CD4-positive, alpha-beta T cell treated with Interferon gamma for 1 hour (primary cell): ENCODE results near the gene SYT15.

ENCODE experiments used
- DNase-seq: peaks from one replicate; pipeline ENCODE4 v3.0.0-alpha.2; 2020

Gene SYT15

DNA sequence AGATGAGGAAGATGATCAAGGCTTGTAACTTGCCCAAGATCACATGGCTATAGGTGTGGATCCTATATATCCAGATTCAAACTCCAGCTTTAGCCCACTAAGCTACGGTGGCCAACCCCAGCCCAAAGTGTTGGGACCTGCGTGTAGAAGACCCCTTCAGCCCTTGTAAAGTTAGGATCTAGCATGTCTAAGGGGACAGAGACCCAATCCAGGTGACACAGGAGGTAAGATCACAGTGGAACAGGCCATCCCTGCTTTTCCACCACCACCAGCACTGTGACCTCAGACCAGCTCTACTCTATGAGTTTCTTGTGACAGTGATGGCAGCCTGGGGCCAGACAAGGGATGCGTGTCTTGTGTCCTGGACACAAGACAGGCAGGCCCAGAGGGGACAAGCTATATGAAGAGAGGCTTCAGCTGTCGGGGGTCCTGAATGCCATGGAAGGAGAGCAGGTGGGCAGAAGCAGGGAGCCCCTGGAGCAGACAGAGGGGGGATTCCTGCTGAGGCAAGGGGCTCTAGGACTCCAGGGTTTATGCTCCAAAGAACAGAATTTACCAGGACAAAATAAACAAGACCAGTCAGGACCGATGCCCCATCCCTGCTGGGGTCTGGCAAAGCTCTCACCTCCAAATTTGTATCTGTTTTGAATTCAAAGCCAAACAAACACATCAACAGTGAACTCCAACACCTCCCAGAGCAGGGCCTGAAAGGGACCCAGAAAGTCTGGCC is 32.9 kb upstream of the SYT15 start:
- peak; percentile 0 for DNase-seq

DNA sequence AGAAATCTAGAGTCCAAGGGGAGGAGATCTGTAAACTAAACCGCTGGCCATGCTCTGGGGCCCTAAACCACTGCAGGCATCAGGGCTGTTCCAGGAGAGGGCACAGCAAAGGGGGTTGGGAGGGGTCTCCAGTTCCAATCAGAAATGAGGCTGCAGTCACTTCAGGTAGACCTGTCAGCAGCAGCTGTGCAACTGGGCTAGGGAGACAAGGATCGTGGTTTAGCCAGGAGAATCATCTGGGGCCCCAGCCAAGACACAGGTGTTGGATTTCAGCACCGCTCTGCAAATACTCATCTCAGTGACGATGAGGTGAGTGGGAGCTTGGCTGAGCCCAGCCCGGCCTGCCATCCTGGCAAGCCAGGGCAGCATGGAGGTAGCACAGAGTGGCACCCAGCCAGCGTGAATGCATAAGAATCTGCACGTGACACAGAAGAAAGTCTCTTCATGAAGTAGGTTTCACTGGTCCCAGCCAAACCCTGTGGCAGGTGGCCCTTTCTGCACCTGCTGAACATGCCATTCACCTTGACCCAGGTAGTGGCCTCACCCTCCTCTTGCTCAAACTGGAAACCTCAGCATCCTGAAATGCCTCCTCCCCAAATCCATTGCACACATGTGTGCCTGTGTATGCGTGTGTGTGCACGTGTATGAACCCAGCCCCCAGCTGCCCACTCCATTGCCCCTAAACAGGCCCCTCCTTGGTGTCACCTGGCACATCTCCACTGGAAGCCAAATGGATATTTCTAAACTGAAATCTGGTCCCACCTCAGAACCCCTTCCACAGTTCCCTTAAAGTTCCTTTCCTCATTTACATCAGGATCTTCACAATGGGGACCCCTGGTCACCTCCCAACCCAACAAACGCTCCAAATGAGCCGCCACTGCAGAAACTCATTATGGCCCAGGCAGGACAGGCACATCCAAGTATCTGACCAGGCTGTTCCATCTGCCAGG is 32.1 kb upstream of the SYT15 start:
- peak; percentile 0 for DNase-seq

DNA sequence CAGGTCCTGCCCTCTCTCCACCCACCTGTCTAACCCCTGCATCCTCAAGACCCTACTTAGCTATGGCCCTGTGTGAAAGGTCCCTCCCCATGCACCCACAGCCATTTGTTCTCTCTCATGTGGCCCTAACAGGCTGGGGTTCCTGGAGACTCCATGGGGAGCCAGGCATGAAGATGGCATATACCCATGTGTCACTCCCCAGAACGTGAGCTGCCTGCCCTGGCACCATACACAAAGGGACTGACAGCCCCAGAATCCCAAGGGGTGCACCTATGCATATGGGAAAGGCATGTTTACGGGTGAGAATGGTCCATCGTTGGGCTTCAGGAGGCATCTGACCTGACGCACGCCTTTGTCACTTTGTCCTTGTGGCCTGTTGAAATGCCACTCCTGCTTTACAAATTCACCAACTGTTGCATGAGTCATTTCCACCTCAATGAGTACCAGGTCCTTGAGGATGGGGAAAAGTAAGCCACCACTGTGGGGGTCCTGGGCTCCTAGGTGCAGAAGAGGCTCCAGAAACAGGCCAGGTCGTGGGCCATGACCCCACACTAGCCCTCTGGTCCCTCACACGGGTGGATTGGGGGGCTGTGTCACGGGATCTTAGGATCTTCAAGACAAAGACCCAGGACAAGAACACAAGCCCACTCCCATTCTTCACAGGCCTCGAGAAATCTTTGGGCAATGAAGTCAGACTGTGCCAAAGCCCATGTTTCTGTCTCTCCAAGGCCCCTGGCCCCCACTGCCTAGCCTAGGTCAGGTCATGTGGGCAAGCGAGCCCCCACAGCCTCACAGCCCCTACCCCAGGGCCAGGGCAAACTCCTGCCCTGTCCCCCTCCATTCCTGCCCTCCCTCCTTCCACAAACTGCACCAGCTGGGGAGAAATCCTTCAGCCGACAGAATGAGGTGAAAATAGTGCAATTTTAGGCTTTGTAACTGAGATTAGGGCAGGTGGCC is 31.1 kb upstream of the SYT15 start:
- peak; percentile 1 for DNase-seq

DNA sequence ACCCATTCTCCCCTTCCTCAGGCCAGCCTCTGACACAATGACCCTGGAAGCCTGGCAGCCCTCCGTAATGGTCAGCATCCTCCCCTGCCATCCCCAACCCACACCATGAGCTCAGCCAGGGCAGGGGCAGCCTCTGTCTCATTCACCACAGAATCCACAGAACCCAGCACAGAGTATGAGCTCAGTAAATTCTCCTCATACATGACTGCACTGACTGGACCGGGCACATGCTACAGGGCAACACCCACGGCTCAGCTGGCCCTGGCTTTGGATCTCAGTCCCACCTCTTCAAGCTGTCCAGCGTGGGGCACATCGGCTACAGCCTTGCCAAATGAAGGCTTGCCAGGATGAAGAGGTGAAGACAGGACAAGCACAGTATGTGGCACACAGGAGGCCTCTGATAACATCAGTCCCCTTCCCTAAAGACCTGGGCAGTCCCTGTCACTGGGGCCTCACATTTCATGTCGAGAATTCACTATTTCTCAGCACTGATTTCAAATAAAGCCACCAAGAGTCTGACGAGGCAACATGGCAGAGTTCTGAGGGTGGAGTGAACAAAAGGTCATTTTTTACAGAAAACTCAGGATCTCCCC is 30.3 kb upstream of the SYT15 start:
- DNase-seq, result peak; percentile 0

DNA sequence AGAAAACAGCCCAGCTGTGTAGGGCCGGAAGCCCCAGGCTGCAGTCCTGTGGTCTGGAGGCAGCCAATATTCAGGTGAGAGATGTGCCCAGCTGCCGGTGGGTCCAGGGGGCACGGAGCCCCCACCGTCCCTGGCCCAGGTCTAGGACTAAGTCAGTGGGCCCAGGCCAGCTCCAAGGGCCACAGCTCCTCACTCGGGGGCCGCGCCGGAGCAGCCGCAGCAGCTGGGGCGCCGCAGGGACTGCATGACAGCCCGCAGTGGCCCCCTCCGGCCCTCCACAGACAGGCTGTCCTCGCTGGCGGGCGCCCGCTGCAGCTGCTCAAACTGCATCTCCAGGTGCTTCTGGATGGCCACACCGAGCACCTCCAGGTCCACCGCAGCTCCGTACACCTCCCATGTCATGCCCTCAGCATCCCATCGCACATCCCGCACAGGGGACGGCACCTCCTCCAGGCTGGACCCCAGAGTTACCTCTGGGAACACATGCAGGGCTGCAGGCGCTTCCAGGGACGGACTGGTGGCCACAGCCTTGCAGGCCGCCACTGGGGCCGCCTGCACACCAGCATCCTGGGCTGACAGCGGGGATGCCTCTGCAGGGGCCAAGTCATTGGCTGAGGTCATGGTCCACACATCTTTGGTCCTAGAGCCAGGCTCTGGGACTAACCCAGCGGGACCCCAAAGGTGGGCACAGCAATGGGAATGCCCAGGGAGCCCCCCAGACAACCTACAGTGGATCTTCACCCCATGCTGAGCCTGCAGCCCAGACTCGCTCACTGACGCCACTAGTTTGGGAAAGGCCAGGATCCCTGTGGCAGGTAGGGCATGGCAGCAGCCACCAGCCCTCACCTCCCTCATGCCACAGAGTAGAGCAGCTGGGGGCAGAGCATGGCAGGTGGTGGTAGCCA is 29.5 kb upstream of the SYT15 start:
- DNase-seq, result peak; percentile 0

DNA sequence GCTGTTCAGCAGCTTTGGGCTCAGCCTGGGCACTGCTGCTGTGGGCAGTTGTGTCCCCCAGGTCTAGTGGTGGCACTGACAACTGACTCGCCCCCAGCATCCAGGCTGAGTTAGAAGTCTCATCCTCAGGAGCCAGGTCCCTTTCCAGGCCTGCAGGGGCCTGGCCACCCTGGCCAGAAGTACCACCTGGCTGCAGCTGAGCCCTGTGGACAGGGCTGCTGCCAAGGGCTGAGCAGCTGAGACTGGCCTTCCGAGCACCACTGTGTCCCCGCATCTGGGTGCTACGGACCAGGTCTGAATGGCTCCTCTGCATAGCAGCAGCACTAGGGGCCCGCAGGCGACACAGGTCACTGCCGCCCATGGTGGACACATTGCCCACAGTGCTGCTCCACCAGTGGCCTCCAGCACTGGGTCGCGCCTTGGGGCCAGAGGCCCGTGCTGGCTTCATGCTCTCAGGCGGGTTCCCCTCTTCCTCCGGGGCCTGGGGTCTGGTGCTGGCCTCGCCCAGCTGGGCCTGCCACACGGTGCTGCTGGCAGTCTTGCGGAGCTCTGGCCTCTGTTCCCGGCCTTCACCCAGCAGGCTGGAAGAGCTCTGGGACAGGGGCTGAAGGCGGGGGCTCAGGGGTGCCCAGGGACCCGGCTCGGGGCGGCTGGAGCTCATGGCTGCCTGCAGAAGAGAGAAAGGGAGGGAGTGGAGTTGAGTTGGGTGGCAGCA is 28.7 kb upstream of the SYT15 start:
- DNase-seq, result peak; percentile 0

DNA sequence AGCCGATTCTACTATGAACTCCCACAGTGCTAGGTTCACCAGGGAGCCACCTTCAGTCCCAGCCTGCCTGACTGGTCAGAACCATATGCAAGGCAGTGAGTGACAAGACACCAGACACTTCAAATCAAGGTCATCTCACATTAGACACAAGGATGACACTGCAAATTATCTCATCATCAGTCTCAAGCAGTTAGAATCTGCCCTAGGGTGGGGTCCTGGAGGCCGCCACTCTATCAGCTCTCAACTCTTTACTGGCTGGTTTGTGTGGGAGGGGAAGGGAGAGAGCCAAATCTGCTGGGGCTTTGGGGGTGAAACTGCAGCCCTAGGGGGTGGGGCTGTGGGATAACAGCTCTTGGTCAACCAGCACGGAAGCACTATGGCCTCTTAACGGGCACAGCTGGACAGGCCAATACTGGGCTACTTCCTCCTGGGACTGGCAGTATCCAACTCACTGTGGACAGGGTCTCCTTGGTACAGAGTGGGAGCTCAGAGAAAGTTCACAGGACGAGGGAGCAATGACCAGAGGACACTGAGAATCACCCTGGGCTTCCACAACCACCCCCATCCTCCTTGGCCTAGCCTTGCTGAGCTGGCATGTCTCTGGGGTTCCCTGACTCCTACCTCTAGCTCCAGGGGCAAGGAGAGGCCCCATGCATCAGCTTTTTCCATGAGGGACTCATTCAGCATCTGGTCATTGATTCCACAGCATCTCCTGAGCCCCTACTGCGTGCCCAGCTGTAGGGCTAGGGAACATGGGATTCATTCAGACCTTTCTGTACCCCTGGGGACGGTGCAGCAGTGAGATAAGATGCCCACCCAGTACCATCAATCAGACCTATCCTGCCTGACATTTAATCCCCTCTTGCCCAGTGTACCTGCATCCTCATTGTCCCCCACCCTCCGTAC is 27.9 kb upstream of the SYT15 start:
- DNase-seq, result no peak

DNA sequence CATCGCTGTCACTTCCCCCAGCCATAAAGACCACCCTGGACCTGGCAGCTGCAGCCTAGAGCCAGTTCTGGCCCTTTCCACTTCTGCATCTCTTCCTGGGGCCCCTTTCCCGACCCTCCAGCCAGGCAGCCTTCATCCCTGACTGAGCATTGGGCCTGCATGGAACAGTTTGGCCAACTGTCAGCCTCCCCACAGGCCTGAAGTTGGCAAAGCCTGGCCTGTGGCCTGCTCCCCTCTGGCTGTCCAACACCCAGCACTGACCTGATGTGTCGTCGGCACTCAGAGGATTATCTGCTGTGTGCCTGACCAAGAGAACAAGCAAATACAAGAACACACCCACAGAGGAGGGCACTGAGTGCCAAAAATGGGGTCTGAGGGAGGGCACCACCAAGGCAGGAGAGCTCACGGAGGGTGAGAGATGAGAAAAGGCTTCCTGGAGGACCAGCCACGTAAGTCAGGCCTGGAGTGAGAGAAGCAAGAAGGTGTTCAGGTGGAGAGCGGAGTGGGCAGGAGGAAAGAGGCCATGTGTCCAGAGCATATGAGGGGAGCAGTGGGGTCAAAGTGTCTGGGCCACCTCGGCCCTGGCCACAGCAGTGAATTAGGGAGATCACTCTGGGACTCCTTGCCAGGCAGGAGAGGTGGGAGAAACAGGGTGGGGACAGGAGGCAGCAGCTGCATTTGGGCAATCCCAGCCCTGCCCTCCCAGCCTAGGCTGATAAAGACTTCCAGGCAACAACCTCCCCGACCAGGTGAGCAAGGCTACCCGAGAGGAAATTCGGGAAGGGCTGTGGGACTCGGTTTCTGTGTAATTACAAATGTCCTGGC is 27.0 kb upstream of the SYT15 start:
- DNase-seq, result peak; percentile 0

DNA sequence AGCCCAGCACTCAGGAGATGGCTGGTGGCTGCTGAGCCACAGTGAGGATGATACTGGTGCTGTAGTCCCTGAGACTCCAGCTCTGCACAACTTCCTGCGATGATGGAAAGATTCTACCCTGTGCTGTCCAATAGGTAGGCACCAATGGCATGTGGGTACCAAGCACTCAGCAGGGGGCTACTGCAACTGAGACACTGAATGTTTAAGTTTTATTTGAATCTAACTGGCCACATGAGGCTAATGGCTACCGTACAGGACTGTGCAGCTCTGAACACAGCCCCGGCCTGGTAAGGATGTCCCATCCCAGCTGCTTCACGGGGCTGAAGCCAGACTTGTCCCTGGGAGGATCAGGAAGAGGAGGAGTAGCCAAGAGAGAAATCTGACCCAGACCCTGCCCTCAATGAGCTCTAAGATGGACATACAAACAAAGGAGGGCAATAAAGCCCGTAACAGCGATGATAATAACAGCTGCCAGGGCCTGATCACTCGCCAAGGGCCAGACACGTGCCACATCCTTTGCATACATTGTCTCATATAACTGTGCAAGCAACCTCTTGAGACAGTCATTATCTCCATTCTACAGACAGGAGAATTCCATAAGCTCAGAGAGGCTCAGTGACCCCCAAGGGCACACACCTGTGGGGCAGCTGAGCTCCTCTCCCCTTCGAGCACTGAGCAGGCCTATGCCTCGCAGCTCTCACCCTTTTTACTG is 26.2 kb upstream of the SYT15 start:
- DNase-seq, result peak; percentile 0

DNA sequence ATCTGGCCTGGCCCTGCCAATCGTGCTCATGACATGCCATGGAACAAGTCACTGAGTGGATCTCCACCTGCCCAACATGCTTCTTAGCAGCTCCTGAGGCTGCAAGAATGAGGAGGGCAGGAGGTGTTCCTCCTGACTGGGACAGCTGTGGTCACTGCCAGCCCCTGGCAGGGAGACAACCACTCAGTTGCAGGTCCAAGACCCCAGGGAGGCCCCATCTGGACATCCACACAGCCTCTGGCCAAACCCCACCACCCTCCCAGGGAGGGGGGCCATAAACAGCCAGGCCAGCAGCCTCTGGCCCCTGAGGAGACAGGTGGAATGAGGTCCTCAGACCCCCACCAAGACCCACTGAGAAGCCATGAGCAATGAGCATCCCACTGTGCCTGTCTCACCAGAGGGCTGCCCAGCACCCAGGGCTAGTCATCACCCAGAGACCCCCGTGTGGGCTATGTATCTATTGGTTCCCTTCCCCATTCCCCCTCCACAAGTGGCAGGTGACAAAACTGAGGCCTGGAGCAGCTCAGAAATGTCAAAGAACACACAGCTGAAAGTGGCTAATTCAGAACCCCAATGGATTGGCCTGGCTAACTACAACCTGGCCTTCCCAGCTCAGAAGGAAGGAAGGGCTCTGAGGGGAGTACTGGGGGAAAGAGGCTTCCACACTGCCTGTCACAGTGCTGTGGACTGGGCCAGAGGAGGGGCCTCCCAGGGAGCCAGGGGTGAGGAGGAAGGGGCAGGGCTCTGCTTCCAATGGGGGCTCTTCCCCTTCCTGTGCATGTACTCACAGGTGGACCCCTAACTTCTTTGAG is 25.5 kb upstream of the SYT15 start:
- DNase-seq, result peak; percentile 0

DNA sequence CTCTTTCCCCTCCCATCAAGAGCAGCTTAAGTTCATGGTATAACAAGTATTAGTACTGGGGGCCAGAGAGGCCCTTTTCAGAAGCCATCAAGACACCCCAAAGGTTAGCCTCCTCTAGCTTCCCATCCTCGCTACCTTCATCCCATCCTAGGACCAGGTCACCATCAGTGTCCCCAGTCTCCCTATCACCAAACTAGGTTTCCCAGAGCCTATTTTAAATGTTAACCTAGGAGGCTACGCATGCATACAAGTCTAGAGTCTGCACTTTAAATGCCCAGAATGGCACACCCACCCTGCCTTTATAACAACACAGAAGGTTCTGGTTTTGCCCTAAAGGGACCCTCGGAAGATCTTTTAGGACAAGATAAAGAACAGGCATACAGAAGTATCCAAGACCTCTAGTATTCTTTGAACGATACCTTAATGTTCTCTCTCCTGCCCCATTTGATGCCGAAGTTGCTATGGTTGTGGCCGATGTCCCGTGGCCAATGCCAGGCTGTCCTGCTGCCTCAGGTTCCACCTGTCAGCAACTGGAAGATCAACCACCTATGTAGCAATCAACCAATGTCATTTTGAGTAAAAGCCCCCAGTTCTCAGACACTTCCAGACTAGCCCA is 24.7 kb upstream of the SYT15 start:
- DNase-seq, result no peak

DNA sequence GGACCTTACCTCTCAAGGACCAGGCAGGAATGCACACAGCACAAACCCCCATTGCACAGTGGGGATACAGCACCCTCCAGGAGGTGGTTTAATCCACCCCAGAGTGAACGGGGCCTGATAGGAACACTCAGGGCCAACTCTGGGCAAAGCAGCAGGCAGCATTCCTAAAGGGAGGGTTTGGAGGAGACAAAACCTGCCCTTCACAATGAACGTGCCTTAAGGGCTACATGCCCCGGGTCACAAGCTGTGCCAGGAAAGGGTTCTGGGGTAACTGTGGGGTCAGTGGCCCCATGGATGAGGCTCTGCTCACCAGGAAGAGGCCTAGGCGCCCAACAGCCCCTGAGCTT is 23.6 kb upstream of the SYT15 start:
- DNase-seq, result no peak

DNA sequence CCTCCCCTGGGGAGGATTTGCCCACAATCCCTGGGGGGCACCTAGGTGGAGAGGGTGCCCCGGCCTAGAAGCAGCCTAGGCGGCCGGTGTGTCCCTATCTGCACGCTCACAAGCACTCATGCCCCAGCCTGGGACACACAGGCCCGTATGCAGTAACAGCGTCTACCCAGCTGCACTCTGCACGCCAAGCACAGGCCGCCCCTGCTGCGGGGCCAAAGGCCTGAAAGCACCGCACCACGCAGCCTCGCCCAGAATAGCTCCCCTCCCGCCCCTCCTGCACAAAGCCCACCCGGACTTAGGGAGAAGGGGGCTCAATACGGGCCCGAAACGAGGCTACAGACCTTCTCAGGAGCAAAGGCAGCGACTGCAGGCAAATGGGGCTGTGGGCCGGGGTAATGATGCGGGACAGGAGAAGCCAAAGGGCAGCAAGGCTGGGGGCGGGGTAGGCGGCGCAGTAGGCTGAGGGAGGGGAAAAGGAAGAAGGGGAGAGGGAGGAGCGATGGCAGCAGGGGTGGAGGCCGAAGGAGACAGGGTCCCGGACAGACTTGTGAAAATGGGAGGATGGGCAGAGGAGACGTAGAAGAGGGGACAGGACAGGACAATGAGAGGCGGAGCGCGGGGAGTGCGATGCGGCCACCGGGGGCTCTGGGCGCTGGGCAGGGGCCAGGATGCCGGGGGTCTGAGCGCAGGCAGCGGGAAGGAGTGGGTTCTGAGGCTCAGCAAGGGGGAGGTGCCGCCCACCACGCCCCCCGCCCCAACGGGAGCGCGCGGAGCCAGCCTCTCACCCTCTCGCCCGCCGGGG is 23.0 kb upstream of the SYT15 start:
- peak; percentile 0 for DNase-seq

DNA sequence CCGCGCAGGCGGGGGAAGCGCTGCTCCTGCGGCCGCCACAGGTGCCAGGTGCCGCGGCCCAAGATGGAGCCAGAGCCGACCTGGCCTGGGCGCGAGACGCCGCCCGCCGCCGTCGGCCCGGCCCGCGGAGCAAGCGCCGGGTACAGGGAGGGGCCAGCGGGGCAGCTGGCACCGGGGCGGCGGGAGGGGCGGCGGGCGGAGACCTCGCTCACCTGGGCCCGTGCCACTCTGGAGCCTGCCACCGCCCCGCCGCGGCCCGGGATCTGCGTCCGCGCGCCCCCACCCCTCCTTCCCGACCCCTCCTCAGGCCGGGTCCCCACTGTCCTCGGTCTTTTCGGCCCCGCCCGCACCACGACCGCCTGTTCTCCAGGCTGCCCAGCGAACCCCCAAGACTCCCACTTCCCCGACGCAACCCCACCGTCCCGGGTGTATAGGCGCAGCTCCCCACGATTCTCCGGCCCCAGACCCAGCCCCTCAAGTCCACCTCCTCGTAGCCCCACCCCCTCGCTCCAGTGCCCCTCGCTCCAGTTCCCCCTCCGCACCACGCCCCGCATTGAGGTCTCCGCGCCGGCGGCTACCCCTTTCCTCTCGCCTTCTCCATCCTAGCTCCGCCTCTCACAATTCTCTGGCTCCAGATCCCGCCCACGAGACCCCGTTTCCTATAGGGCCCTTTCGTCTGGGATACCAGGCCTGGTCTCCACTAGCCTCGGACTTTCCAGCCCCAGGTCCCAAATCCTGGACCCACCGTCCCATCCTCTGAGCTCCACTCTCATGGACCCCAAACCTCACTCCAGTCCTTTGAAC is 22.2 kb upstream of the SYT15 start, which contains the start of gene GPRIN2:
Gene GPRIN2, minus strand, starts transcription at position 144 of the 804 bp plus-strand sequence. CDS start 5,922 bp downstream, outside the sequence.
- peak; percentile 0 for DNase-seq
